Effector CD4-positive, alpha-beta T cell (primary cell): ENCODE measurements around the gene PHLDA1.
"Not testable (repeated sequence)": the region's sequence is repeated elsewhere in the genome, so short reads cannot be mapped to it uniquely, and the experiment has no call there.

Experiments used
- DNase-seq: peaks from one replicate; pipeline ENCODE4 v3.0.0-alpha.2; 2020

Gene PHLDA1

DNA sequence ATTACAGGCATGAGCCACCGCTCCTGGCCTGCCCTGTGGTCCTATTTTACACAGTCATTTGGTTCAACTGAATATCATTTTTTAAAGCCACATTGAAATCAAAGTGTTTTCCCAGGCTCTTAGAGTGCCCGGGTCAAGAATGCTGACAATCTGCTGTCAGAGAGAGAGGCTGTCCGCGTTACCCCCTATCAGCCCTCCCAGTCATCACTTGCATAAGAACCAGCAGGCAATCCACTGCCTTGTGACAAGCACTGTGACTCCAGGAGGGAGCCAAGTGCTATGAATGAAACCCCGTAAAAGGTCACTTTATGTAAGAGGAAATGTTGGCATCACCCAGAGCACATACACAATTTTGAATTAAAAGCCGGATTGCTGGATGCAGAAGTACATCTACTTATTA, 13.5 kb downstream of the PHLDA1 start:
- DNase-seq, result no peak

DNA sequence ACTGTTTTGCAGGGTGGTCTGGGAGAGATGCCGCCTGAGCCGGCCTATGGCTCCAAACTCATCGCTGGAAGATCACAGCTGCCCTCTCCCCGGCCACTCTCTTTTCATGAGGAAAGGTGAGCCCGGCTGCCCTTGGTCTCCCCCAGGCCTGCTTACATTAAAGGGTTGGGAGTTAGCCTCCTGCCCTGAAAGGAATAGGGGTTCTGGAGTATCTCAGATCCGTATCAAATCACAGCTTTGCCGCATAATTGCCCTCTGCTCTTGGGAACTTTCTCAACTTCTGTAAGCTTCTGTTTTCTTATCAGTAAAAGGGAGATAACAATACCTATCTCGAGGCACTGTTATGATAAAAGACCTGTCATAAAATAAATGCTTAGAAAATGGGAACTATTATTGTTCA, 17.6 kb downstream of the PHLDA1 start:
- DNase-seq, result no peak

DNA sequence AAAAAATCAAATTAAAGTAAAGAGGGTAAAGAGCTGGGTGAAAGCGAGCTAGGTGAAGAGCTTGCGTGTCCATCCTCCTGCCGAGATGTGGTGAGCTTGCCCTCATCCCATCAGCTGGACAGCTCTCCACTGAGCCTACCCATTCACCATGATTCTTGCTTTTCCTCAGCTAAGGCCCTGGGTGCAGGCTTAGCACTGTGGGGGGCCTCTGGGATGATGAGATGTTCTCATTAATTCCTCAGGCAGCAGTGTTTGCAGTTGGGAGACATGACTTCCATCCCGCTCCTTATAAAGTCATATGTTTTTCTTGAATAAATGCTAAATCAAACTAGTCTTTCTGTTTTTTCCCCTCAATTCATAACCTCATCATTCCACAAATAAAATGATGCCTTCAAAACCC, 18.0 kb downstream of the PHLDA1 start:
- no peak for DNase-seq

DNA sequence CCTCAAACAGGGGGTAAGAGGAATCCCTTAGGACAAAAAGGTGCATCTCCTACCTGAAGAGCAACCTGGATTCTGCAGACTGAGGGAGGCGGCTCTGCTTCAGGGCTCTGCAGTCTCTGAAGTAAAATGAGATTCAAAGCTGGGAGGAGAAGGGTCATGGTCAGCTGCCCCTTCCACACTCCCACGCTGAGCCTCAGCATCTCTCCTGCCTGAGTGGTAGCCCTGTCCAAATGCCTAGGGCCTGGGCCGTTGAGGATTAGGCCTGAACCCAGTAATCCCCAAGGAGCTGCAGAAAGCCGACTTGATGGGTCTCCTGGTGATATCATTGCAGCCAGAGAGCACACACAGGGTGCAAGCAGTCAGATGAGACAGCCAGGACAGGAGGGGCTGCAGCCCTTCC, 18.9 kb downstream of the PHLDA1 start:
- no peak for DNase-seq

DNA sequence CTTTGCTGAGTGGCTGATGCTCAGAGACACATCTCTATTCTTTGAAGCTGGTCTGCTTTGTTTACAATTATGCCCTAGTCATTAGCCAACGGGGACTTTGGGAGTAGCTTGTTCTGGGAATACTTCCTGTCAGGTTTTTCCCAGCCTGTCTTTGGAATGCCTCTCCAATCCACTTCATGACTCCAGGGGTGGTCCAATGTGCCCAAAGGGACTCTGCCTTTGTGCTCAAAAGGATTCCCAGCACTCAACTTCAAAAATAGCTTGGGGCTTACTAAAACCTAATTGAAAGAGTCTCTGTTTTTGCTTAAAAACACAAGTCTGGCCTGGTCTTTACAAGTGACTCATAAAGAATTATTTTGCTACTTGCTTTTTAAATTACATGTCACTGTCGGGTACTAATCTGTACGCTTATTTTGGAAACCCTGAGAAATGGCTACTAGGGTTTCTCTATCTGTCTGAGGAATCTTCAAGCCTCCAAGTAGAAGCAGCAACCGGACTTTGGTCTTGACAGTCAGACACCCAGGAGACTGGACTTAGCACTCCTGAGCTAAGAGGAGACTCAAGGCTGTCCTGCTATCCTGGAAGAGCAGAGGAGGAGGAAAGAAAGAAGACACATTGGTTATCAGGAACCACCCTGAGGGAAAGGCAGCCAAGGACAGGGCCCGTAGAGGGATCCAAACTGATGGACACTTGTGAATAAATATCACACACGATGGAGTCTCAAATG, 20.7 kb downstream of the PHLDA1 start:
- DNase-seq, result no peak

DNA sequence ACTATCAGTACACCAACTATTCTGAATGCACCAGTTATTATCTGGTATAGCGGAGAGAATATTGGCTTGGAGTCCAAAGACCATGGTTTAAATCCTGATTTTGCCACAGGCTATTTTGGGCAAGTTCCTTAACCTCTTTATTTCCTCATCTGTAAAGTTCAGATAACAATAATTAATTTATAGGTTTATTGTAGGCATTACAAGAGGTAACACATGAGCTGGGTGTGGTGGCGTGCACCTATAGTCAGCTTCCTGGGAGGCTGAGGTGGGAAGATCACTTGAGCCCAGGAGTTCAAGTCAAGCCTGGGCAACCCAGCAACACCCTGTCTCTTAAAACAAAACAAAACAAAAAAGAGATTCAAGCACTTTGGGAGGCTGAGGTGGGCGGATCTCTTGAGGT, 23.1 kb downstream of the PHLDA1 start:
- DNase-seq, result no peak

DNA sequence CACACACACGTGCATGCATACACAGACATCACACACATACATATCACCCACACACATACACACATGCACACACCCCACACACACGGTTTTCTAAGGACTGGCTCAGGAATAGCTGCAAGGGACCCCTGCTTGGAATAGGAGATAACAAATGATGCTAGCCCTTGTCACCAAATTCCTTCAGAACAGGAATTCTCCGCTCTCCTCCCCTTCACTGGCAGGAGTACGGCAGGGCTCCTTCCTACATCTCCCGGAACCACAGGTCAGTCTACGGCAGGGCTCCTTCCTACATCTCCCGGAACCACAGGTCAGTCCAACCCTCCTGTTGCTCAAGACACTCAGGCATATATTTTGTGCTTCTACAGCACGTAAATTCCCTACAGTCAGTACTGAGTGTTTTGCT, 23.9 kb downstream of the PHLDA1 start:
- no peak for DNase-seq

DNA sequence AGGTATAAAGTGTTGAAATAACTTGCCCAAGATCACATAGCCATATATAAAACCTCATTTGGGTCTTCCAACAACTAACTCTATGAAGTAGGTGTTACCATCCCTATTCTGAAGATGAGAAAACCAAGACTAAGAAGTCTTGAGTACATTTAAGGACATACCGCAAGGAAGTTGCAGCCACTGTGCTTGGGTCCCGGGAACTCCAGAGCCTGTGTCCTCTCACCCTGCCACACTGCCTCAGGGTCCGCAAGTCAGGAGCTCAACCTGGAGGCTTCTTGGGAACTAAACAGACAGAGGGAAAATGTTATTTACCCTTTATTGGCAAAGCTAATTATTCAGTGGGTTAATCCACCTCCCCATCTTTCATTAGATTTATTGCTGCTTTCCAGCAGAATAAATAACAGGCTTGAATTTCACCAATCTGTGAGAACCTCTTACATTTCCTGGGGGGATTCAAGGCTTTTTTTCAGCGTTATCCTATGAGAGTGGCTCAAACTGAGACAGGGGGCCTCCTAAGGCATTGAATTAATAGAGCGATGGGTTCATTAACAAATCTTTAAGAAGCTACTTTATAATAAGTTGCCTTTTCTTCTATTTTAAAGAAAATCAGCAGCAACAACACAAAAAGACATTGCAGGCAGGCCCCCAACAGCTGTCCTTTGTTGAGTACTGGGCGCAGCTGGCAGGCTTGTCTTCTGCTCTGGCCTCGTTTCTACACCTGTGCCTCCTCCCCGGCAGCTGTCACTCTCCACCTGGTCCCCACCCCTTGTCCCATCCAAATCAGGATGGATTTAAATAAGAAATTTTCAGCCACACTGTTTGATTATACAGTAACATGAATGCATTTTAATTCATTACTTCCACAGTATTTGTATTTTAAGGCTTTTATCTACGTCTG, 25.3 kb downstream of the PHLDA1 start:
- DNase-seq, result no peak

DNA sequence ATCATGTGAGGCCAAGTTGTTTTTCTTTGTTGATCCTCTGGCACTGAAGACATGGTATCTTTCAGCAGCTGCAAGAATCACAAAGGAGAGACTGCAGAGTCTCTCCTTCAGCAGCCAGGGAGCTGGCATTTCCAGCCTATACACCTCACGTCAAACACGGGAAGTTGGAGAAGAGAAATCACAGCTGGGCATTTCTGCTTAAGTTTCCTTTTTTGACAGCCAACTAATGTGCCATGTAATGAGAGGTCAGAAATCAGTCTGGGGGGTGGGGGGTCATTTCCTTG, 28.3 kb downstream of the PHLDA1 start:
- DNase-seq, result no peak

DNA sequence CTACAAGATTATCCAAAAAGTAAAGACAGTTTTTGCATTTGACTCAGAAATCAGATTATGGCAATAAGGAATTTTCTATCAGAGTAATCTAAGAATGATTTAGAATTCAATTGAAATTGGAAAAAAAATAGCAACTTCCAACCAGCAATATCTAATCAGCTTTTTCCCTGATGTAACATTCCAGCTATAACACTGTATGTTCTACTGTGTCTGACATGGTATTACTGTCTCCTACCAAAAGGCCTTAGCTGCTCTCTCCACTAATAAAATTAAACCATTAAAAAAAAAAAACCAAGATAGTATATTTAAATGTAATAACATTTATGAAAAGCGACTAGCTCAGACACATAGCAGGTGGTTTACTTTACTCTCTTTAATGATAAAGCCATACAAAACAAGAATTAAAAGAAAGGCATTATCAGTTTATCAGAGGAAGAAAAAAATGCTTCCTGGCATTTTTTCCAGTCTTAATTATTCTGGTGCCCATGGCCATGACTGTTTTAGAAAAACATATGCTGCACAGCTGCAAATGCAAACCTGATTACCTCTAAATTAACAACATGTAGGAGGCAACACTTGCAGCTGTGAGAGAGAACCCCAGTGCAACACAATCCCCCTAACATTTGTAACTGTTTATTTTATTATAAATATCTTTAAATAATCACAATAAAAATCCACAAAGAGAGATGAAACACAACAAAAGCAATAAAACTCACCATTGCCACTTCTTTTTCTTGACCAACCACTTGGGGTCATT, 28.8 kb downstream of the PHLDA1 start:
- no peak for DNase-seq

DNA sequence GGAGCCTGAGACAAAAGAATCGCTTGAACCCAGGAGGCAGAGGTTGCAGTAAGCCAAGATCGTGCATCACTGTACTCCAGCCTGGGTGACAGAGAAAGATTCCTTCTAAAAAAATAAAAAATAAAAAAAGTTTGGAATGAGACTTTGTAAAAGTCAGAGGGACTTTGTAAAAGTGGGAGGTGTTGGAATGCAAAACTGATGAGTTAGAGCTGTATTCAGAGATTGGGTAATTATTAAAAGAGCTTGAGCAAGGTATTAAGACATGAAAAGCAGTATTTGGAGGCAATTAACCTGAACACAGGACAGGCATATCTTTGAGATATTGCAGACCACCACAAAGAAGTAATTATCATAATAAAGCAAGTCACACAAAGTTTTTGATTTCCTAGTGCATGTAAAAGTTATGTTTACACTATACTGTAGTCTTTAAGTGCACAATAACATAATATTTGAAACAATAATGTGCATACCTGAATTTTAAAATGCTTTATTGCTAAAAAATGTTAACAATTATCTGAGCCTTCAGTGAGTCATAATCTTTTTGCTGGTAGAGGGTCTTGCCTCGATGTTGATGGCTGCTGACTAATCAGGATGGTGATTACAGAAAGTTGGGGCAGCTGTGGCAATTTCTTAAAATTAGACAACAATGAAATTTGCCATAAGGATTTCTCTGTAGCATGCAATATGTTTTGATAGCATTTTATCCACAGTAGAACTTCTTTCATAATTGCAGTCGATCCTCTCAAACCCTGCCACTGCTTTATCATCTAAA, 33.1 kb downstream of the PHLDA1 start:
- no peak for DNase-seq

DNA sequence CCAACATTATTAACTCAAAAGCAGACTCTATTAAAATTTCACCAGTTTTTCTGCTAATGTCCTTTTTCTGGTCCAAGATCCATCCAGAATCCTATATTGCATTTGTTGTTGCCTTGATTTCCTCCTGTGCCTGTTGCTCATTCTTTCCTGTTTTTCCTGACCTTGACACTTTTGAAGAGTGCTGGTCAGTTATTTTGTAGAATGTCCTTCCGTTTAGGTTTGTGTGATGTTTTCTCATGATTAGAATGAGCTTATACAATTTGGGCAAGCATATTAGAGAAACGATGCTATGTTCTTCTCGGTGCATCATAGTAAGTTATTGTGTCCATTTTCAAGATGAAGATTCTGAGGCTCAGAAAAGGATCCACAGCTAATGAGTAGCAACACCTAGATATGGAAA, 33.9 kb downstream of the PHLDA1 start:
- DNase-seq, result no peak

DNA sequence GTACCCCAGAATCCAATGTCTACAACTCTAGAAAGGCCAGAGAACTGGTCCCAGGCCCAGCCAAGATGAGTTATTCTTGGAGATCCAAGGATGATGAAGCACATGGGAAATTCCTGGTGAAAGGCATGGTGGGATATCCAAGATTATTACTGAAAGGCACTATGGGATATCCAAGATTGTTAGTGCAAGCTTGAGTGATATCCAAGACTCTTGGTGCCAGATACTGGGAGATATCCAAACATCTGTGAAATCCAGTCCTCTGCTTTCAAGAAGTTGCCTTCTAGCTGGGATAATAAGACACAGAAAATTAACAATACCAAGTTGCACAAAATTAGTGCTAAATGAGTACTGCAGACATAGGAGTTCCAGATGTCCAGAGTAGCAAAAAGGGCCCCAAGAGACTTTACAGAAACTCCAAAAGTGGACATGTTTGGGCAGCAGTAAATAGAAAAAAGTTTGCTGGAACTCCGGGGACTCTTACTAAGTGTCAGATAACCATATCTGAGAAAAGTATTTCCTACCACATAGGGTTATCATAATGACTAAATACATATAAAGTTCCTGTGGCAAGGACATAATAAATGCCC, 34.6 kb downstream of the PHLDA1 start:
- DNase-seq, result no peak

DNA sequence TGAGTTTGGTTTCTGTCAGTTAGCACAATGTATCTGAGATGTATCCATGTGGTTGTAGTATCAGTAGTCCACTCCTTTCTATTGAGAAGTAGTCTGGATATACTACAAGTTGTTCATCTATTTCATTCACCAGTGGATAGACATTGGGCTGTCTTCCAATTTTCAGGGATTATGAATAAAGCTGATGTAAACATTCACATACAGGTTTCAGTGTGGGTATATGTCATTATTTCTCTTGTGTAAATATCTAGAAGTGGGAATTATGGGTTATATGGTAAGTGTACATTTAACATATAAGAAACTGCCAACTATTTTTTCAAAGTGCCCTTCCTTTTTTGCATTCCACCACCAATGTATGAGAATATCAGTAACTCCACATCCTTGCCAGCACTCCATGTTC, 35.9 kb downstream of the PHLDA1 start:
- no peak for DNase-seq

DNA sequence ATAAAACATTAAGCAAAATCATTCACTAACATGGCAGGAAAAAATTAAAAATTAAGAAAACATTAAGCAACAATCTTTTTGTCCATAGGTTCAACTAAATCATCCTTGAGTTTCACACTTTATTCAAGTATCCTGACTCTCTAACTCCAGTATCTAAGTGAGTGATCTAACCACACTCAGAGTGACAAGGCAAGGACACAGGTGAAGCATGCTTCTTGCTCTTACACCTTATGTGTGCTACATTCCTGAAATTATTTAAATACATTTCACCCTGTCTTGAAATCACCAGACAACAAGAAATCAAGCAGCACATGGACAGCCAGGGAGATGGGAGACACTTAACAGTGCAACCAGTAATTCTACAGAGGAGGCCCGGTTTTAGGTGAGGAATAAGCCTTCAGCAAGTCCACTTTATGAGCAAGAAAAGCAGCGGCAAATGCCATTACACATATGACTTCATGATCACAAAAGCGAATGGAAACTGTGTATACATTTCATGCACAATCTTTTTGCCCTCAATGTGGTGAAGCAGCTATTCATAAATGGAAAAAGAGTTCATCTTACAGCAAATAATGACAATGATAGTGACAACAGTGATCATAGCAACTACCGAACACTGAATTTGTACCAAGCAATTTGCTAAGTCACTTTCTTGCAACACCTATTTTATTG, 37.4 kb downstream of the PHLDA1 start:
- DNase-seq, result no peak

DNA sequence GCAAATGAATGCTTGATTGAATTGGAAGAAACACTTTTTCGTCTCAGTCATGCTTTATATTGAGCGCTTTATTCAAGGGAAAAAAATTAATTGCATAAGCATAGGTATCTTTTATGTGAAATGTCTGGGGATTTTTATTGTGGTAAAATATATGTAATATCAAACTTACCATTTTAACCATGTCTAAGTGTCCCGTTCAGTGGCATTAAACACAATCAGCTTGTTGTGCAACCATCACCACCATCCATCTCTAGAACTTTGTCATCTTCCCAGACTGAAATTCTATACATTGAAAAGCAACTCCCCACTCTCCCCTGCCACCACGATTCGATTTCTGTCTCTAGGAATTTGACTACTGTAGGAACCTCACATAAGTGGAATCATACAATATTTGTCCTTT, 39.8 kb downstream of the PHLDA1 start:
- no peak for DNase-seq

DNA sequence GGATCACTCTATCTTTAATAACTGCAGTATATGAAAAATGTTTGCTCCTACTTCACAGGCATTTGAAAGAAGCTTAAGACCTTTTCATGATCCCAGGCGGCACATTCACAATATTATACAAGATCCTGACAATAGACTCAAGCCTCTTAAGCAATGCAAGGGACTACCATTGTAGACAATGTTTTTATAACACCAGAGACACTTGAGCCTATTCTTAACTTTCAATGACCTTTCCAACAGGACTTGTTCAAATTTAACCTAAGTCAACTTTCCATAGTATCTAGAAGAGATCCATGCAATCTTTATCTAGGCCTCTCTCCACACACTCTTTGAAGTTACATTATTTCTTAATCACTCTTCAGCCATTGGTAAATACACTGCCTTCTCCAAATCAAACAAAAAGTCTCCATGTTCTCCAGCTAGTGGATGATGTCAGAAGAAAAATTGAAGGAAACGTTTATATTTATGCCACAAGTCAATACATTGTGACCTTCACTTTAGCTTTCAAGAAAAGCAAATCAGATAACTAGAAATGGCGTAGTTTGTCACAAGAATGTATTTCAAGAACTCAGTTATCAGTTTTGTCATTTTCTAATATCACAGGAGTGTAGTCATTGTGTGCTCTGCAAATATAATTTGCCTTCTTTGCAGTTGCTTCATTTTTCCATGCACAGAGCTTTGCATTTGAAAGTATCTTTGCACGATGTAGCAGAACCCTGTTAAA, 41.2 kb downstream of the PHLDA1 start:
- no peak for DNase-seq

DNA sequence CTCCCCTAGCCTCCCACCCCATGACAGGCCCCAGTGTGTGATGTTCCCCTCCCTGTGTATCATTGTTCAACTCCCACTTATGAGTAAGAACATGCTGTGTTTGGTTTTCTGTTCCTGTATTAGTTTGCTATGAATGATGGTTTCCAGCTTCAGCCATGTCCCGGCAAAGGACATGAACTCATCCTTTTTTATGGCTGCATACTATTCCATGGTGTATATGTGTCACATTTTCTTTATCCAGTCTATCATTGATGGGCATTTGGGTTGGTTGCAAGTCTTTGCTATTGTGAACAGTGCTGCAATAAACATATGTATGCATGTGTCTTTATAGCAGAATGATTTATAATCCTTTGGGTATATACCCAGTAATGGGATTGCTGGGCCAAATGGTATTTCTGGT, 43.9 kb downstream of the PHLDA1 start:
- not testable (repeated sequence) for DNase-seq

DNA sequence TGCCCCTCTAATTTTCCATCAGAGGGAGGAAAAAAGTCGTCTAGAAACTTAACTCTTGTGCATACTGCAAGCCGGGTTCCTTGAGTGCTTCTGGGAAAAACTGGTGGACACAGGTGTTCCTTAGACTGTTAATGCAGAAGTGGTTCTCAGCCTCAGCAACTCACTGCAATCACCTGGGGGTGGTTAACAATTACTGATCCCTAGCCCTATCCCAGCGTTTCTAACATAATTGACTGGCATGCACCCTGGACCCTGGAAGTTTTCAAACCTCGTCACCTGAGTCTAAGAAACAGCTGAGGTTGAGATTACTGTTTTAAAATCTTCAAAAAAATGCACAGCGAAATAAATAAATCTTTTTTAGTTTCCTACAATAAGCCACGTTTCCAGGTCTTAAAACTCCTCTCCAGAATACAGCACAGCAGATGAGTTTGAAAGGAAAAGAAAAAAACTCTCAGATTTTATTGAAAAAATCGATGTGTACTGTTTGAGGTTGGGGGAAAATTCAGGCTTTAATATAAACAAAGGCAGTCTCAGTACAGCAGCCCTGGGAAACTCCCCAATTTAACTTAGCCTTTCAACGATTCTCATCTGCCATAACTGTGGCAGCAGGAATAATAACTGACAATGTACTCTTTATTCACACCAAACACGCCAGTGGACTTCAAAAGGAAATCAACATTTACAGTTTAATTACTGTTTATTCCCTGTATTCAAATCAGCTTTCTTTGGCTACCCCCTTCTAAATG, 45.4 kb downstream of the PHLDA1 start:
- no peak for DNase-seq

DNA sequence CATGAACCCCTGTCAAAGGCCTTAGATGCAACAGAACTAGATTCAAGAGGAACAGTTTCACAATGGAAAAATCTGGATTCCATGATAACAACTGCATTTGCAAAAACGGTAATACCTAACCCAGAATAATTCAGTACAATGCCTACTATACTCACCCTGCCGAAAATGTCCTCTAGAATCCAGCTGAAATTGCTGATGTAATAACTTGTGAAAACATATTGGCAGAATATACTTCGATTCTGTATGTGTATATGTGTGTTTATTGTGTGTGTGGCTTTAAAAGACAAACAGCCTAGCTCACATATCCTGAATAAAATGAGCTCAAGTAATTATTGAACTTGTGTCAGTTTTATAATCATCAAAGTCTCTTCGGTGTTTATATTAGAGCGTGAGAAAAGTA, 46.0 kb downstream of the PHLDA1 start:
- no peak for DNase-seq
